Superior temporal gyrus (tissue), 1 donor: ENCODE data around the gene NAV3.

Experiments used
- DNase-seq: peaks from one replicate; pipeline ENCODE4 v3.0.0-alpha.2; 2016; ENCODE audit errors: extremely low spot score

The NAV3 gene

DNA sequence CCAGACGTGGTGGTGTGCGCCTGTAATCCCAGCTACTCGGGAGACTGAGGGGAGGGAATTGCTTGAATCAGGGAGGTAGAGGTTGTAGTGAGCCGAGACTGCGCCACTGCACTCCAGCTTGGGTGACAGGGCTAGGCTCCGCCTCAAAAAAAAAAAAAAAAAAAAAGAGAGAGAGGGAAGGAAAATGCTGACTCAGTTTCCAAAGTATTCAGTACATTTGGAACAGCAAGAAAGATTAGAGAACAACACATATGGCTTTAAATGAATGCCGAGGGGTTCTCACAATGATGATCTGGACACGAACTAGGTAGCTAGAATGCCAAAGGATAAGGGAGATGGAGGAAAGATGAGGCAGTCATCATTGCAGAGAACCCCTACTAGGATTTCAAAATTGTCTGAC lies 97.4 kb downstream of the NAV3 start:
- no peak for DNase-seq

DNA sequence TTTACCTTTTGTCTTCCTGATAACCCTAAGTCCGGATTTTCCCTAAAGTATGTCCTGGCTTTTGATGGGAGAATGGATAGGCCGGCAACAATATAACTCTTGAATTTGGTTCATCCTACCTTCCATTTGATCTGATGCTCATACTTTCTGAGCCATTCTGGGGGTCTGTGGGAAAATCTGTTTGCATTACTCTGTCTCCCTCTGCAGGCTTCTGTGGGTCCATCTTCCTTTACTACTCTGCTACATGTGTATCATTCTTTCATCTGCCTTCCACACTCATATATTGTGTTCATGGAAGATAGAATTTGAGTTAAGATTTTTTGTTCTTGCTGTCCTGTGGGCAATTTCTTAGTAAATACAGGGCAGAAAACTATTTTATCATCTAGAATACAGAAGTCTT lies 101.5 kb downstream of the NAV3 start:
- no peak for DNase-seq

DNA sequence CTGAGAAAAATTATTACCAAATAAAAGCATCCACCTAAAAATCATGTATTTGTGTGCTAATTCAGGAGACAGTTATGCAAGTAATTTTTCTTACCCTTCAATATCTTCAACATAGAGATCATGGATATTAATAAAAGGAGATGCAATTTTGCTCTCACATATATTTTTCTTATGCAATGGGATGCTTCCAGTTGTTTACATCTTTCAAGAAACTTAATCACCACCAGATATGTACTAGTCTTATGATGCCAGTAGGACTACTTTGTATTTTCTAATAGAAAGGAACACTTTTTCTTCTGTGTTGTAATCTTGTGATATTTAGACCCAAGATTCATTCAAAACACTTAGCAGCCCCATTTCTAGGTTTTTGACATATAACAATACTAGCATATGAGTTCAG lies 107.6 kb downstream of the NAV3 start:
- DNase-seq: no peak

DNA sequence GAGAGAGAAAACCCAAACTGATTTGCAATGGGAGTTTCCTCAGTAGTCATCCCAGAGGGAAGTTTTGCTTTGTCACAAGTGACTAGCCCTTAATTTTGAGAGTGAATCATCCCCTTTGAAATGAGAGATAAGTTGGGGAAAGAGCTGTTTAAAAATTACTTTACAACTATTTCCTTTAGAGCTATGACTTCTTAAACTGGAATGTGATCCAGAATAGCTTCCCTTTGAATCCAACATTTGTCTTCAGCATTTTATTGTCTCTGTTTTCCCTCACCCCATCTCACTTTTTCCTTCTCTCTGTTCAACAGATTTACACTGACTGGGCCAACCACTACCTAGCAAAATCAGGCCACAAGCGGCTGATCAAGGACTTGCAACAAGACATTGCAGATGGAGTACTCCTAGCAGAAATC lies 109.3 kb downstream of the NAV3 start:
- DNase-seq: no peak

DNA sequence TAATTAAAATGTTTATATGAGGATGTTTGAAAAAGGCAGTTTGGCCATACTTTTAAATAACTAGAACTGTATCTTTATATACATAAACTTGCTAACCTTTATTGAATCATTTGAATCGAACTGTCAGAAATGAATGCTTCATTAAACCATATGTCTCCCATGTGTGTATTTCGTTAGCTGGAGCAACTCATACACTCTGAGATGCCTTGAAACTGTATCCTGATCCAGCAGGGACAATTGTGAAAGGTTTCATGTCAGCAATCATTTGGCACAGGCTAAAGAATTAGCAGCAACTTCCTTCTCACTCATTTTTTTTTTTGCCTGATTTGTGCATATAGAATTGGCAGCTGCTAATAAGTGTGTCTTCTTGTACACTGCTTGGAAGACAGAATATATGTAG lies 109.9 kb downstream of the NAV3 start:
- DNase-seq: no peak

DNA sequence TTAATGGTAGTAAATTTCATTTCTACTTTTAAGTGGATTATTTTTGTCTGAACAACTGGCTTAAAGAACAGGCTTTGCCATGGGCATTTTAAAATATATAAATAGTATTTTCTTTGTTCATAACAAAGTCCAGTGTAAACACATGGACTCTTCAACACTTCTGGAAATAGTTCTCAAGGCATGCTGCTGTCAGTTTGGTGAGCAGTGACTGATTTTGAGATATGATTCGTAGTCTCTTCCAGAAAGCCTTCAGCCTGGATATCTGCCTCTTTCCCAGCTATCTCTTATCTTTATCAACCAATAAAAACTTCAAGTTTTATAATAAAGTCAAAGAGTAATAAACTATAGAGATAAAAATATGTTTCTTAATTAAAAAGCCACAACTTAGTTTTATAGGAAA lies 110.7 kb downstream of the NAV3 start:
- no peak for DNase-seq

DNA sequence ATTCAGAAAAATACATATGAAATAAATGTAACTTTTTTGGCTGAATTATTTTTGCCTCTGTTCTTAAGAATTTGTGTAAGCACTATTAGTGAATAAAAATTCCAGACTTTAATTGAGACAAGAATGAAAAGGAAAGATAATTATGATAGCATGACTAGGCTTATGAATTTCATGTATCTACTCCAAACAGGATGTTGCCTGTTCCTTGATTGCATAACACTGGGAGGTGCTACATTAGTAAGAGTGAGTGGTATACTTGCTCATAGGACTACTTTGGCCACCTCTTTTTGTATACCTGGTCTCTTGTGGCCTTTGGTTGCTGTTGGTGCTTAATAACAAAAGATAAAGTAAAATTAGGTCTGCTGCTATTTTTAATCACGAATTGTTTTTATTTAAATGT lies 112.8 kb downstream of the NAV3 start:
- no peak for DNase-seq

DNA sequence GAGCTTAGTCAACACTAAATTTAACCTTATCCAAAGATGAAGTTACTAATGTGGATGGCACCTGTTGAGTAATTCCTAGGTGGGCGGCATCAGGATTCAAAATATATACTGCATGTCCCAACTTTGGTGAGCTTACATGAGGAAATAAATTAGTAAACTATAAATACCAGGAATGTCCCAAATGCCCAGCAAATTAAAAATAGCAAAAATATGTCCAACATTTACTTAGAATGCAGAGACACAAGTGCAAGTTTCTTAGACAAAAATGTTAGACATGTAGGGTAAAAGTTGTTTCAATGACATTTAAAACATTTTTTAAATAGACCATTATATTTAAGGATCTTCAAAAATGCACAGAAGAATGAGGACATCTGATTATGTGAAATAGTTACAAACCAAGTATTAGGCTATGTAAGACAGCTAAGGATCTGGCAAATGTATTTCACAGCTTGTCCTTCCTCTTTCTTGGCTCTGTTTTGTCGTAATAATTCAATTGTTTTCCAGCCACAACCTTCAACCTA lies 115.9 kb downstream of the NAV3 start:
- no peak for DNase-seq

DNA sequence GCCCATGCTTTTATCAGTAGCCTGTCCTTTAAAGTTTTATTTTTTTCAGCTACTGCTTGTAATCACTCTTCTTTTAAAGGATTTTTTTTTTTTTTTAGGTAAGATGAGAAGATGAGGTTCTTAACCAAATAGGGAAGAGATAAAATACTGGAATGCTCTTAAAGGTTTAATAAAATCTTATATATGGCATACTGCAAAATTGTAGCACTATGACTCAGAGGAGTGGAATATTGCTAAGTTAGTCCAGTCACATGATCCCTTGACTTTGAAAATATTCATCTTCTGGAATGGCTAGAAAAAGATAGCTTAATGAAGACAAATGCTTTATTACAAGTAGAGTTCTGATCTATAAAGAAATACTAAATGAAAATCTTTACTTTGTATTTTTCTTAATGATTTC lies 116.6 kb downstream of the NAV3 start:
- no peak for DNase-seq

DNA sequence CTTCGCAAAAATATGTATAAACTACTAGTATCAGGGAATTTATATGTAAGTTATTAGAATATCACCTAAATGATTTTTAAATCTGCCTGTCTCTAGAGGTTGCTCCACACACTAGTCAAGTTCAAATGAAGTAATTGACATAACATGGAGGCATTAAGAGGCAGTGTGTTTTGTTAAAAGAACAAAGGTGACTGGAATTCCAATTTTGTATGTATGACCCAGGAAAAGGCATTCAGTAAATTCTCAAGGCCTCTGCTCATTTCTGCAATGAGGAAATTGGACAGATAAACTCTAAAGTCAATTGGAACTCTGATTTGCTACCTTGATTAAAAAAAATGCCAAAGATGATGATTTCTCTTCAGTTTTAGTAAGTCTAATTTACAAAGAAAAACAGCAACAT lies 117.1 kb downstream of the NAV3 start:
- DNase-seq: no peak

DNA sequence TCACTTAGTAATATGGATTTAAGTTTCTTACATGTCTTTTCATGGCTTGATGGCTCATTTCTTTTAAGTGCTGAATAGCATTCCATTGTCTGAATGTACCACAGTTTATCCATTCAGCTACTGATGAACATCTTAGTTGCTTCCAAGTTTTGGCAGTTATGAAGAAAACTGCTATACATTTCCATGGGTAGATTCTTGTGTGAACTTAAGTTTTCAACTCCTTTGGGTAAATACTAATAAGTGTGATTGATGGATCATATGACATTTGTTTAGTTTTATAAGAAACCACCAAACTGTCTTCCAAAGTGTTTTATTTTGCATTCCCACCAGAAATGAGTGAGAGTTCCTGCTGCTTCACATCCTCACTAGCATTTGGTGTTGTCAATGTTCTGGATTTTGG lies 119.2 kb downstream of the NAV3 start:
- no peak for DNase-seq

DNA sequence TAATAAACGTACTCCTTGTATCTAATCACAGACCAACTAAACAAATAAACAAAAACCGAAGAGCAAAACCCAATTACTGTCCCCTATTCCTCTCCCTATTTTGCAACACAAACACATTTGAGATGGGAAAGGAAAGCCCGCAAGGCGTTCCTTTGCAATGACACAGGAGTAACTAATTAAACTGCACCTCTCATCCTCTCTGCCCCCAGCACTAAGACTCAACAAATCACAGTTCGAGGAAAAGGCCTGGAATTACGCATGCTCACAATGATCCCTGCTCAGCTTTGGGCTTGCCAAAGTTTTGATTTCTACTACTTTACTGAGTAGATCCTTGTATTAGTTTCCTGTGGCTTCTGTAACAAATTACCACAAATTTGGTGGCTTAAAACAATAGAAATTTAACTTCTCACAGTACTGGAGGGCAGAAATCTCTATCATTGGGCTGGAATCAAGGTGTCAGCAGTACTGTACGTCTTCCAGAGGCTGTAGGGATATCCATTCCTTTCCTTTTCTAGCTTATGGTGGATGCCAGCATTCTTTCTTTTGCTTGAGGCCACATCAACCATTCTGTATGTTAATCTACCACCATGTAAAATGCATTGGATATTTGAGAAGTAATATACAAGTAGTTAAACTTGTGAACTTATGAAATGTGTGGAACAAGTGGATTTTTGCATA lies 123.0 kb downstream of the NAV3 start:
- no peak for DNase-seq

DNA sequence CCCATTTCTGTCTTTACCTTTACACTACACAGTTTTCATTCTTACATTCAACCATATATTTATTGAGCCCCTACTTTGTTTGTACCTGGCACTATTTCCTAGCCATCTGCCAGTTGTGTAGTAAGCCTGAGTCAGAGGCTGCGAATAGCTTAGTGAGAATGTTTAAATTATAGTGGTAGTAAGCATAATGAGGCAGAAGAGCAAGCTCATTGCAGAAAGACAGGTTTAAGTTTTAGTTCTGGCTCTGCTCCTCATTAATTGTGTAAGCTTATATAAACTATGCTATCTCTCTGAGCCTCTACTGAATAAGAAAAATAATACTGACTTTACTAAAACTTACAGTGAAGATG lies 123.5 kb downstream of the NAV3 start:
- no peak for DNase-seq

DNA sequence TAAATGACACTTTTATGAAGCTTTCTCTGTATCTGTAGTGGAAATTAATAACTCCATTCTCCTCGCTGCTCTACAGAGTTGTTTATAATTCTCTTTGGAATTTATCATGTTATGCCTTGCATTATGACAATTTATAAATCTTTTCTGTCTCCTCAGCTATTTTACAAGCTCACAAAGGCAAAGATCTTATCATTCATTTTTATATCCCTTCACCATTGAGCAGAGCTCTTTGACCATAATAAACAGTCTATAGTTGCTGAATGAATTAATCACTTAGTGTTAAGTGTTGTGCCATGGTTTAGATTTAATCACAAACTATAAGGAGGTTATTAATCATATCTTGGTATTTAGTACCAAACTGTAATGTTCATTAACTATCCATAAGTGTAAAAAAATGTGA lies 126.4 kb downstream of the NAV3 start:
- DNase-seq: no peak

DNA sequence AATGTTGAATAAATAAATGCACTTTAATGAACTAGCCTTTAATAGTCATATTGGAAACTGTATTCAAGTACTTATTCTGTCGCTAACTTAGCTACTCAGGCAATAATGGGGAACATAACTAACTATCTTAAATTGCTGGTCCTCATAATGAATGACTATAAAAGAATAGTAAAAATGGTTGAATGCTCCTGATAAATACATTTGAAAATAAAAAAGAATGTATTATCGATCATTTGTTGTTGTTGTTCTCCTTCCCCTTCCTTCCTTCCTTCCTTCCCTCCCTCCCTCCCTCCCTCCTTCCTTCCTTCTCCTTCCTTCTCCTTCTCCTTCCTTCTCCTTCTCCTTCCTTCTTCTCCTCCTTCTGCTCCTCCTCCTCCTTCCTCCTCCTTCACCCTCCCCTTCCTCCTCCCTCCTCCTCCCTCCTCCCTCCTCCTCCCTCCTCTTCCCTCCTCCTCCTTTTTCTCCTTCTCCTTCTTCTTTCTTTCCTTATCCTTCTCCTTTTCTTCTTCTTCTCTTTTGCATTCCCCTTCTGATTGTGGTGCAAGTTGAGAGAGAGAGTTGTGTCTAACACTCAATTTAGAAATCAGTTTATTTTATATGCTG lies 133.0 kb downstream of the NAV3 start:
- no peak for DNase-seq

DNA sequence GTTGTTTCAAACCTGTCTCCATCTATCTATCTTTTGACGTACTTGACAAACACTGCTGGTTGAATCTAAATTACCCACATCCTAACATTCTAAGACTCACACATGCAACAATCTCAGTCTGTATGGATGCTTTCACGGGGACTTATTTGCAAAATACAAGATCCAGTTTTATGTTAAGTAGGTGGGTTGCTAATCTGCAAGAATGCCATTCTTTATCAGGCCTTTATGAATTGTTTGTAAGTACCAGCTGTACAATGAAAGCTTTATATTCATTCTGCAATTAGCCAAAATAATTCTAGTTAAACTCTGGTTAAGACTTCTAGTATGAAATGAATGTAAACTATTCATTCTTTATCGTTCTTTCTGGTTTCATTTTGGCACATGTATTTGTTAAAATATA lies 135.1 kb downstream of the NAV3 start:
- no peak for DNase-seq

DNA sequence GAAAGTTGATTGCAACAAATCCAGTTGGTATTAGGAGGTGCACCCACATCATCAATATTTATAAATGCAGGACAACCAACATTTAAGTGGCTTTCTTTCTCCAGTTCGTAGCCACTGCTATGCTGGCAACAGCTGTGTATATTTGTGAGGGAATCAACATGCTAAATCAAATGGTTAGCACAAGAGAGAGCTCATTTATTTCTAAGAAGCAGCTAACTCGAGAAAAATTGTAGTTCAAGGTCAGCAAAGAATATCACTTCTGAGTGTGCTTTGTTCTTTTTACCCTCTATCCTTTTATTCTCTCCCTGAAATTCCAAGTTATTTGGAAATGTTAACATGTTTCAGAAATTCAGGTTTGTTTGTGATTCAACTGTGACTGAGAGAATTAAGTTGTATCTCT lies 137.3 kb downstream of the NAV3 start:
- peak; percentile 78 for DNase-seq

DNA sequence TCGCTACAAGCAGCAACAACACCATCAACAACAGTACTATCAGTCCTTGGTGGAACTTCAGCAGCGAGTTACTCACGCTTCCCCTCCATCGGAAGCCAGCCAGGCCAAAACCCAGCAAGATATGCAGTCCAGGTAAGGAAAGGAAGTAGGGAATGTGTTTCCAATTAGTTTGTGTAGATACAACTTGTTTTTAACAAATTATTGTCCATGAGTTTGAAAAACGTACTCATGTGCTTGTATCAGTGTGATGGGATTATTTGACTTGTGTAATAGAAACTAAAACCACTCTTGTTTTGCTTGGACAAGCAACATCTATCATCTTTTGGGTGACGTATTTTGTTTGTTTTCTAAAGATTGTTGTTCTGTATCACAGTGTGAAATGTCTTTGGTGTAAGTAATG lies 137.9 kb downstream of the NAV3 start:
- DNase-seq: no peak

DNA sequence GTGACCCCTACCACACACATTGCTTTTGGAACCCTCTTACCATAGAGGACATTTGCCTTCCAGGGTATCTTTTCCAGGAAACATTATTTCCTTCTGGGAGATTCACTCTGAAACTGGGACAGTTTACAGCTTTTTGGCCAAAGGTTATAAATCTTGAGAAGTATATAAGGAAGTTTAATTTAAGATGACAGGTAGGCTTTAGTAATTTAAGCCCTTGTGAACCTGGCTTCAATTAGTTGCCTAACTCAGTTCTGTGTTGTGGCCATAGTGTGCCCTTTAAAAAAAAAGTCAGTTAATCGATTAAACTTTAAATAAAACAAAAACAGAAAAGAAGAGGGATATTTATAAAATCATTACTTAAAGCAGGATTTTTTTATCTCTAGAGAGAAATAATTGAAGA lies 142.9 kb downstream of the NAV3 start:
- DNase-seq: peak; percentile 15

DNA sequence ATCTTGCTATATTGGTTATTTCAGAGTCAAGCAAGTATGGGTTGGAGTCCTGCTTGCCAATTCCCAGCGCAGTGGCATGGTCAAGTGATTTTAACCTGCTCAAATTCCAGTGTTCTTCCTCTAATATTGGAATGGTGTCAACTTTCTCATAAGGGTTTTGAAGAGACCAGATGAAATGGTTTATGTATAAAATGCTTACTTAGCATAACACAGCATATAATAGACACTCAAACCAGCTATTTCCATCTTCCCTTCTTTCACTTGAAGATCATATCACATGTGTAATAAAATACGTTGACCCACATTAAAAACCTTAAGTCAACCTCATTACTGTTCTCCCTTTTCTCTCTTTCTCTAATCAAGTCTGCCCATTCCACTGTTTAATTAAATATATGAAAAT lies 144.0 kb downstream of the NAV3 start:
- DNase-seq: no peak

DNA sequence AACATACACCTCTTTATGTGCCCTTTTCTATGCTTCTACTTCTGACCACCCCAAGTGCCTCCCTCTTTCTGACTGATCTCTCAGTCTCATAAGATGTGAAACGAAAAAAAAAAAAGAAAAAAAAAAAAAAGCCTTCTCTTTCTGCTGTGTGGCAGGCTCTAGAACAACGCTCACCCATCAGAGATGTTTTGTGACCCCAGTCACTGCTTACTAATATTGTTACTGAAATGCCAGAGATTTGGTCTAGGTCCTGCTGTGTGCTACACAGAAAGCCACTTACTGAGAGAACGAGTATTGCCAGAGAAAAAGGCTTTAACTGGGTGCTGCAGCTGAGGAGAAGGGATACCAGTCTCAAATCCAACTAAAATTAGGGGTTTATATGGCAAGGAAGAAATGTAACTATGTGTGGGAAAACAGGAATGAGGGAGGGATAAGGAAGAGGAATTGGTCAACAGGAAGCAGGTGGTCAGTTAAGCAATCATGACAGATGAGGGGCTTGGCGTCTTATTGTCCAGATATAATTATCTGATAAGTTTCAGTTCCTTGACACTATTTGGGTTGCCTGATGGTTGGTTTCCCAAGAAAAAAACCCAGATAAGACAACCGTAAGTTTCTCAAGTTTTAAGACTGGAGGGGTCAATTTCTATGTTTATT lies 149.0 kb downstream of the NAV3 start:
- DNase-seq: no peak

DNA sequence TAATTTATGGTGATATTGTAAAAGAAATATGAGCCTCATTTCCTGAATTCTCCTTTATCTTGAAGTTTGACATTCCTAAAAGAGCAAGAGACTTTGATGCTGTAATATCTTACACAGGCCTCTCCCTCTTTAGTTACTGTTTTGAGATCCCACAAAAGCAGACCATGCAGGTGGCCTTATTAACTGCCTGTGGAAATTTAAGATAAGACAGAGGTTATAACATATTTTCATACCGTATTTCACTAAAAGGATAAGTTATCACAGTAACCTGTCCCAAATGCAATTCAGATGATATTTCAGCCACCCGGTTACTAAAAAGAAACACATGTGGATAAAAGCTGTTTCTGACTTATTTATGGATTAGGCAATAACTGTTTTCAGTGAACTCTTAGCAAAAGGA lies 150.1 kb downstream of the NAV3 start:
- no peak for DNase-seq

DNA sequence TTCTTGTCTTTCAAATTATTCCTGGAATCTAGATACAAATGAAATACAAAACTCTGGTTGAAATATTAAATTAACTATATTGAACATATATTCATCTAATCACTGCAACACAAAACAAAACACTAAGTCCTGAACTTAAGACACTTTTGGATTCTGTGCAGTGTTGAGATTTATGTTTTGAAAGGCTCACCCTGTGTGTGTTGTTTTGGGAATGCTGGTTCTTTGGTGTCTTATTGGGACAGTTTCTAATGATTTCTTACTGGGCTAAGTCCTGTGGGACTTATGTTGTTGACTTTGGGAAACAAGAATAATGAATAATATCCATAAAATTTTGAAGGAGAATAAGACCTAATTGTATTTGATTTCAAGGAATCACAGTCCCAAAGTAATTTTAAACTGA lies 153.2 kb downstream of the NAV3 start:
- DNase-seq: no peak
